IMR-90 (cell line): Measurements from ENCODE around the gene CALHM1. TPM values are rescaled to one million over a fixed set of nuclear protein-coding genes. Genes with fewer than 3 reads are reported as not detected.

ENCODE experiments used
- polyA plus RNA-seq, 3 experiments: library from polyadenylated mRNA; depleted of rRNA; stranded (reverse); fragments of >200 nt; gene quantifications; 2 replicates each; pipeline ENCODE4 v1.2.3, GENCODE V29; 2012; ENCODE audit warnings: low replicate concordance in 1 of 3
- total RNA-seq: library from RNA; depleted of rRNA; stranded (reverse); fragments of >200 nt; gene quantifications from 2 replicates; pipeline ENCODE4 v1.2.3, GENCODE V29; 2012; rRNA removed

The CALHM1 gene
- total and polyA plus RNA-seq, 2 of the 4 experiments (the other 2 are of a cell fraction) = not detected

Other genes with a start within 250 kb of the CALHM1 start
- gene RPEL1, start 213.0 kb downstream of the CALHM1 start, total RNA-seq = under 0.01 and 0.28 TPM in 2 replicates
- 0.07 and 0.26 TPM in 2 replicates for gene RPEL1, start 213.0 kb downstream of the CALHM1 start, polyA plus RNA-seq (2012; rRNA removed)
- 4.5 and 6.4 TPM in 2 replicates for gene INA, start 181.8 kb downstream of the CALHM1 start, total RNA-seq
- 7.5 and 8.8 TPM in 2 replicates for gene INA, start 181.8 kb downstream of the CALHM1 start, polyA plus RNA-seq (2012; rRNA removed)
- 6.5 and 10.0 TPM in 2 replicates for gene PCGF6, start 107.8 kb downstream of the CALHM1 start, total RNA-seq
- gene PCGF6, start 107.8 kb downstream of the CALHM1 start, polyA plus RNA-seq (2012; rRNA removed) = 4.0 and 4.9 TPM in 2 replicates
- gene TAF5, start 90.9 kb downstream of the CALHM1 start, total RNA-seq = 3.6 and 5.0 TPM in 2 replicates
- 1.7 and 1.9 TPM in 2 replicates for gene TAF5, start 90.9 kb downstream of the CALHM1 start, polyA plus RNA-seq (2012; rRNA removed)
- 101 and 128 TPM in 2 replicates for gene ATP5MK, start 62.4 kb downstream of the CALHM1 start, total RNA-seq
- 73.4 and 89.8 TPM in 2 replicates for gene ATP5MK, start 62.4 kb downstream of the CALHM1 start, polyA plus RNA-seq (2012; rRNA removed)
- gene PDCD11, start 62.3 kb downstream of the CALHM1 start, total RNA-seq = 49.7 and 56.8 TPM in 2 replicates
- 20.0 and 20.4 TPM in 2 replicates for gene PDCD11, start 62.3 kb downstream of the CALHM1 start, polyA plus RNA-seq (2012; rRNA removed)
- gene CALHM2, start 6.5 kb downstream of the CALHM1 start, total RNA-seq = 2.2 and 2.5 TPM in 2 replicates
- gene CALHM2, start 6.5 kb downstream of the CALHM1 start, polyA plus RNA-seq (2012; rRNA removed) = 7.9 and 9.0 TPM in 2 replicates
- not detected in 2 replicates for gene CALHM3, start 20.3 kb upstream of the CALHM1 start, total RNA-seq
- not detected in 2 replicates for gene CALHM3, start 20.3 kb upstream of the CALHM1 start, polyA plus RNA-seq (2012; rRNA removed)
- gene NEURL1, start 34.8 kb upstream of the CALHM1 start, total RNA-seq = 0.28 and 0.36 TPM in 2 replicates
- 0.82 and 1.5 TPM in 2 replicates for gene NEURL1, start 34.8 kb upstream of the CALHM1 start, polyA plus RNA-seq (2012; rRNA removed)